ENCODE data around the gene KIF19.
A peak's percentile ranks its signal among the peaks of the same experiment; 100 is the strongest.
"Not testable (repeated sequence)": the region's sequence is repeated elsewhere in the genome, so short reads cannot be mapped to it uniquely, and the experiment has no call there.

Gene KIF19

GRCh38 chr17:74325743-74326379 lies at the start of gene KIF19:
Gene KIF19, plus strand, starts transcription at chr17:74326226. Its CDS starts 124 bp downstream, at chr17:74326350.
- no peak for DNase-seq (ENCODE audit: low read depth)

GRCh38 chr17:74276541-74277009 lies 49.5 kb upstream of the KIF19 start:
- DNase-seq (ENCODE audit: low read depth) = no peak

GRCh38 chr17:74277935-74278334 lies 48.1 kb upstream of the KIF19 start:
- DNase-seq (ENCODE audit: low read depth) = no peak

GRCh38 chr17:74279617-74280016 lies 46.4 kb upstream of the KIF19 start:
- DNase-seq (ENCODE audit: low read depth) = not testable (repeated sequence)

GRCh38 chr17:74280093-74280513 lies 45.9 kb upstream of the KIF19 start:
- DNase-seq (ENCODE audit: low read depth) = no peak

GRCh38 chr17:74281799-74282198 lies 44.2 kb upstream of the KIF19 start:
- DNase-seq (ENCODE audit: low read depth) = no peak

- DNase-seq (ENCODE audit: low read depth) = not testable (repeated sequence)
Measured at GRCh38 chr17:74282274-74282586, 43.8 kb upstream of the KIF19 start.

GRCh38 chr17:74282587-74283370 lies 43.2 kb upstream of the KIF19 start:
- no peak for DNase-seq (ENCODE audit: low read depth)

- DNase-seq (ENCODE audit: low read depth) = no peak
Measured at GRCh38 chr17:74283371-74283673, 42.7 kb upstream of the KIF19 start.

GRCh38 chr17:74287031-74287602 lies 38.9 kb upstream of the KIF19 start:
- no peak for DNase-seq (ENCODE audit: low read depth)

GRCh38 chr17:74288785-74289184 lies 37.2 kb upstream of the KIF19 start:
- no peak for DNase-seq (ENCODE audit: low read depth)

GRCh38 chr17:74289688-74290087 lies 36.3 kb upstream of the KIF19 start:
- no peak for DNase-seq (ENCODE audit: low read depth)

GRCh38 chr17:74290340-74290739 lies 35.7 kb upstream of the KIF19 start:
- no peak for DNase-seq (ENCODE audit: low read depth)

- no peak for DNase-seq (ENCODE audit: low read depth)
Measured at GRCh38 chr17:74292495-74292894, 33.5 kb upstream of the KIF19 start.

- no peak for DNase-seq (ENCODE audit: low read depth)
Measured at GRCh38 chr17:74295625-74296547, 30.1 kb upstream of the KIF19 start.

- peak; percentile 31 for DNase-seq (ENCODE audit: low read depth)
Measured at GRCh38 chr17:74296548-74296936, 29.5 kb upstream of the KIF19 start.

GRCh38 chr17:74297941-74298340 lies 28.1 kb upstream of the KIF19 start:
- DNase-seq (ENCODE audit: low read depth) = no peak

GRCh38 chr17:74298778-74299177 lies 27.2 kb upstream of the KIF19 start:
- no peak for DNase-seq (ENCODE audit: low read depth)

- no peak for DNase-seq (ENCODE audit: low read depth)
Measured at GRCh38 chr17:74299226-74300009, 26.6 kb upstream of the KIF19 start.

GRCh38 chr17:74303305-74303704 lies 22.7 kb upstream of the KIF19 start:
- DNase-seq (ENCODE audit: low read depth) = no peak

- no peak for DNase-seq (ENCODE audit: low read depth)
Measured at GRCh38 chr17:74304184-74304583, 21.8 kb upstream of the KIF19 start.
